Endothelial cell of umbilical vein (primary cell): Measurements from ENCODE around the gene DNHD1. TPM values are rescaled to one million over a fixed set of nuclear protein-coding genes. Genes with fewer than 3 reads are reported as not detected.

Experiments
- BruUV-seq: library from RNA; stranded (reverse); fragments of 400-500 nt; replicated peaks from 2 replicates; lab custom pipeline; 2021; lab: Mats Ljungman, UMichigan
- CTCF ChIA-PET: fragments of 300-600, 350-600 bp; sonication (Branson Sonifier 250); formaldehyde crosslinking; loops from one replicate; lab custom pipeline; 2021; ENCODE audit warnings: antibody characterized with exemption, inconsistent platforms; lab: Charles Lee
- POLR2A ChIA-PET: fragments of 300-600, 350-600 bp; sonication (Branson Sonifier 250); formaldehyde crosslinking; loops from one replicate; lab custom pipeline; 2021; ENCODE audit warnings: antibody characterized with exemption, inconsistent platforms; lab: Charles Lee
- DNase-seq: peaks from one replicate; pipeline ENCODE4 v3.0.0-alpha.2; 2011; ENCODE audit warnings: low read depth, low spot score
- FAIRE-seq: peaks from 2 replicates; lab custom pipeline; 2011; peaks lifted over from hg19 to GRCh38; lab: Jason Lieb, UNC
- H2AFZ ChIP-seq: 2 replicates; pipeline ENCODE4 v1.6.0; 2012; ENCODE audit warnings: low read depth, low read length, control low read depth, inconsistent platforms
- H3K27ac ChIP-seq: 2 replicates; pipeline ENCODE4 v1.5.1; 2011; ENCODE audit warnings: low read depth, mild to moderate bottlenecking, control low read depth, low read length, moderate library complexity; ENCODE audit not compliant: insufficient read depth
- H3K27me3 ChIP-seq, 2 experiments: 2 replicates each; pipeline versions ENCODE4 v1.6.0 to v1.6.1; 2011; ENCODE audit warnings: low read length in 2 of 2, mixed read lengths in 1 of 2; ENCODE audit not compliant: control insufficient read depth in 2 of 2, insufficient read depth in 2 of 2
- H3K36me3 ChIP-seq, 2 experiments: 2 replicates in 1 of 2; 3 replicates in 1 of 2; pipeline ENCODE4 v1.5.1; 2011; ENCODE audit warnings: low read length in 2 of 2, mild to moderate bottlenecking in 1 of 2, moderate library complexity in 1 of 2; ENCODE audit not compliant: control insufficient read depth in 2 of 2, insufficient read depth in 2 of 2; ENCODE audit errors: extremely low read depth in 1 of 2
- H3K4me1 ChIP-seq: 3 replicates; pipeline ENCODE4 v1.5.1; 2011; ENCODE audit warnings: mild to moderate bottlenecking, low read length; ENCODE audit not compliant: control insufficient read depth, insufficient read depth; ENCODE audit errors: extremely low read depth
- H3K4me2 ChIP-seq: 2 replicates; pipeline ENCODE4 v1.6.1; 2011; ENCODE audit warnings: low read length, control low read depth, mixed read lengths; ENCODE audit not compliant: insufficient read depth
- H3K4me3 ChIP-seq, 3 experiments: fragments of 200-600 bp in 1 of 3; sonication (generic), shearing (Covaris generic) in 1 of 3; replicated peaks in 1 of 3; 2 replicates each; pipeline ENCODE4 v1.5.1; 2011 to 2016; ENCODE audit warnings: control low read depth in 3 of 3, low read length in 3 of 3, mild to moderate bottlenecking in 2 of 3, inconsistent platforms in 1 of 3, low read depth in 1 of 3, moderate library complexity in 1 of 3; ENCODE audit not compliant: insufficient read depth in 1 of 3
- H3K79me2 ChIP-seq: 2 replicates; pipeline ENCODE4 v1.6.0; 2012; ENCODE audit warnings: low read length, inconsistent platforms; ENCODE audit not compliant: control insufficient read depth, insufficient read depth
- H3K9ac ChIP-seq: replicated peaks from 2 replicates; pipeline ENCODE3; 2011; ENCODE audit warnings: low read length, control low read depth; ENCODE audit not compliant: insufficient read depth; ENCODE audit errors: extremely low read depth
- H3K9me1 ChIP-seq: replicated peaks from 3 replicates; pipeline ENCODE4 v1.6.0; 2011; ENCODE audit warnings: mild to moderate bottlenecking, low read length; ENCODE audit not compliant: control insufficient read depth, insufficient read depth; ENCODE audit errors: extremely low read depth
- H3K9me3 ChIP-seq: replicated peaks from 2 replicates; pipeline ENCODE4 v1.5.1; 2012; ENCODE audit warnings: low read length, inconsistent platforms; ENCODE audit not compliant: control insufficient read depth, insufficient read depth
- H4K20me1 ChIP-seq: replicated peaks from 2 replicates; pipeline ENCODE3; 2011; ENCODE audit warnings: mild to moderate bottlenecking, low read length; ENCODE audit not compliant: control insufficient read depth, insufficient read depth; ENCODE audit errors: extremely low read depth
- CTCF ChIP-seq, 2 donors: IDR thresholded peaks; 1 replicate in 1 of 2; 2 replicates in 1 of 2; pipeline ENCODE4 v1.5.1; 2011; ENCODE audit warnings: low read length in 2 of 2, mild to moderate bottlenecking in 2 of 2, moderate library complexity in 2 of 2, control low read depth in 1 of 2, inconsistent platforms in 1 of 2, low read depth in 1 of 2; ENCODE audit not compliant: insufficient read depth in 1 of 2; ENCODE audit errors: extremely low read depth in 1 of 2
- EZH2 ChIP-seq: IDR thresholded peaks from 2 replicates; pipeline ENCODE4 v1.6.1; 2012; ENCODE audit warnings: borderline replicate concordance, low read depth, mild to moderate bottlenecking, moderate library complexity, low read length, inconsistent platforms; ENCODE audit not compliant: severe bottlenecking
- FOS ChIP-seq: IDR thresholded peaks from 2 replicates; pipeline ENCODE4 v1.6.1; 2011; ENCODE audit warnings: mild to moderate bottlenecking, low read length, moderate library complexity, borderline replicate concordance; ENCODE audit not compliant: insufficient read depth
- GATA2 ChIP-seq: IDR thresholded peaks from 2 replicates; pipeline ENCODE4 v1.7.0; 2011; ENCODE audit warnings: low read depth, mild to moderate bottlenecking, moderate library complexity, mixed read lengths, low read length; ENCODE audit not compliant: insufficient read length, insufficient read depth
- JUN ChIP-seq: IDR thresholded peaks from 2 replicates; pipeline ENCODE4 v1.6.1; 2011; ENCODE audit warnings: borderline replicate concordance, low read depth; ENCODE audit not compliant: insufficient read length, insufficient read depth
- MAX ChIP-seq: IDR thresholded peaks from 2 replicates; pipeline ENCODE4 v1.6.1; 2011; ENCODE audit not compliant: insufficient read depth, insufficient read length
- MYC ChIP-seq: IDR thresholded peaks from one replicate; pipeline ENCODE4 v1.6.1; 2011; ENCODE audit warnings: mild to moderate bottlenecking, low read depth, low read length
- POLR2A ChIP-seq: IDR thresholded peaks from 2 replicates; pipeline ENCODE4 v1.6.1; 2012; ENCODE audit warnings: low read depth, mild to moderate bottlenecking, control low read depth, low read length
- POLR2AphosphoS5 ChIP-seq: IDR thresholded peaks from 2 replicates; pipeline ENCODE4 v1.6.1; 2012; ENCODE audit warnings: low read depth, mild to moderate bottlenecking, control low read depth, low read length, moderate library complexity; ENCODE audit not compliant: insufficient read depth
- dilution Hi-C: fragments of 300-500 bp; cut with MboI; formaldehyde crosslinking; loops from one replicate; pipeline ENCODE4 v1.15.0; 2019; ENCODE audit warnings: low sequenced_read_pairs; ENCODE audit not compliant: extremely low pct_ligation_motif_present
- intact Hi-C: fragments of 100-400 bp; cut with micrococcal nuclease; formaldehyde crosslinking; loops from one replicate; pipeline ENCODE4 v1.10.0; 2022
- polyA plus RNA-seq, 4 experiments: library from polyadenylated mRNA; depleted of rRNA in 3 of 4; stranded (reverse) in 3 of 4; unstranded in 1 of 4; fragments of >200 nt; gene quantifications; 2 replicates each; pipeline versions ENCODE4 v1.2.1 to v1.2.3, GENCODE V29; 2011 to 2012; ENCODE audit warnings: missing spikeins in 1 of 4
- total RNA-seq: library from RNA; stranded (reverse); gene quantifications from 2 replicates; pipeline ENCODE4 v1.2.3, GENCODE V29; 2021

The DNHD1 gene
- total and polyA plus RNA-seq, 2 donors (not counting 3 experiments of a cell fraction or from before 2014, with no cell fraction given), result 3.7 to 8.6 TPM

GRCh38 chr11:6579681-6580080 is 82.6 kb downstream of the DNHD1 start:
- Histone ChIP-seq H4K20me1 (no peaks in the 10 kb centered on the region), H3K9me1 (no peaks in the 10 kb centered on the region), H3K9ac (no peak overlapping the region), H3K9me3 (no peaks in the 10 kb centered on the region), H3K27ac (no peak overlapping the region), H3K79me2 (no peaks in the 10 kb centered on the region), H3K4me1 (peaks cover 32% of the 10 kb centered on the region), H2AFZ (no peak overlapping the region), H3K27me3 (no peaks in the 10 kb centered on the region), H3K4me2 (no peak overlapping the region), H3K36me3 (peaks cover 0 to 2% of the 10 kb centered on the region in 2 experiments), H3K4me3 (no peak overlapping the region)
- dilution Hi-C loops (no loop called here), intact Hi-C loops (no loop called here)
- DNase-seq, result no peak
- no peak for TF ChIP-seq POLR2AphosphoS5
- no peak for TF ChIP-seq CTCF (IDR thresholded peaks at IDR 0.05; ENCODE audit: extremely low read depth in 1 of 2, insufficient read depth in 1 of 2, low read depth in 1 of 2, low read length in 2 of 2)
- TF ChIP-seq POLR2A, result no peak
- TF ChIP-seq JUN, result no peak
- TF ChIP-seq FOS, result no peak
- TF ChIP-seq EZH2, result no peak
- TF ChIP-seq MYC, result no peak
- no peak for TF ChIP-seq GATA2
- TF ChIP-seq MAX, result no peak
- ChIA-PET POLR2A (no interaction called here), CTCF (interaction anchor here (0.9 to 1.8 kb wide), 4 partner anchors 8 to 48 kb away, joined by 3 to 5 read pairs (median 4); no protein-coding TSS in a partner anchor)
- FAIRE-seq, result no peak
- no TSS peak for BruUV-seq
